Smooth muscle cell (in vitro differentiated cells): Measurements from ENCODE around the gene AHNAK2. TPM values are rescaled to one million over a fixed set of nuclear protein-coding genes. Genes with fewer than 3 reads are reported as not detected.

Source experiments
- DNase-seq: peaks from one replicate; lab custom pipeline; 2025; ENCODE audit not compliant: unreplicated experiment; lab: John Stamatoyannopoulos, UW
- H2AFZ ChIP-seq: fragments of 200-600 bp; sonication (generic); 2 replicates; pipeline ENCODE4 v1.6.0; 2016; ENCODE audit warnings: antibody characterized with exemption, low read depth, mild to moderate bottlenecking
- H3F3A ChIP-seq: fragments of 200-600 bp; sonication (generic); 2 replicates; pipeline ENCODE4 v1.6.0; 2017; ENCODE audit warnings: antibody characterized with exemption, low read depth
- H3K27ac ChIP-seq: fragments of 200-600 bp; sonication (generic); 2 replicates; pipeline ENCODE4 v1.5.1; 2016; ENCODE audit warnings: low read depth, mild to moderate bottlenecking
- H3K27me3 ChIP-seq: fragments of 200-600 bp; sonication (generic); 2 replicates; pipeline ENCODE4 v1.6.1; 2016; ENCODE audit warnings: low read depth, mild to moderate bottlenecking
- H3K36me3 ChIP-seq: fragments of 200-600 bp; sonication (generic); 2 replicates; pipeline ENCODE4 v1.5.1; 2016; ENCODE audit warnings: low read depth
- H3K4me1 ChIP-seq: fragments of 200-600 bp; sonication (generic); 2 replicates; pipeline ENCODE4 v1.5.1; 2016; ENCODE audit warnings: low read depth
- H3K4me2 ChIP-seq: fragments of 200-600 bp; sonication (generic); 2 replicates; pipeline ENCODE4 v1.6.0; 2016; ENCODE audit warnings: mild to moderate bottlenecking
- H3K4me3 ChIP-seq: fragments of 200-600 bp; sonication (generic); 2 replicates; pipeline ENCODE4 v1.5.1; 2016; ENCODE audit warnings: mild to moderate bottlenecking
- H3K79me2 ChIP-seq: fragments of 200-600 bp; sonication (generic); 2 replicates; pipeline ENCODE4 v1.6.0; 2016; ENCODE audit warnings: low read depth, mild to moderate bottlenecking
- H3K9ac ChIP-seq: fragments of 200-600 bp; sonication (generic); 2 replicates; pipeline ENCODE4 v1.6.0; 2016; ENCODE audit warnings: low read depth
- H3K9me3 ChIP-seq: fragments of 200-600 bp; sonication (generic); replicated peaks from 2 replicates; pipeline ENCODE4 v1.5.1; 2016; ENCODE audit warnings: low read depth
- H4K20me1 ChIP-seq: fragments of 200-600 bp; sonication (generic); 2 replicates; pipeline ENCODE4 v1.6.0; 2016; ENCODE audit warnings: low read depth
- WGBS: methylation state at CpG from one replicate; pipeline ENCODE4 v1.1.7; 2016; ENCODE audit warnings: low lambda C conversion rate; 5-methylcytosine and 5-hydroxymethylcytosine counted together
- polyA plus RNA-seq: library from polyadenylated mRNA; unstranded; fragments of >200 nt; fragmentation: Nextera tagmentation; extraction: Ambion mirVana; gene quantifications from 2 replicates; pipeline ENCODE4 v1.2.1, GENCODE V29; 2016
- total RNA-seq: library from RNA; depleted of rRNA; stranded (reverse); fragments of >200 nt; gene quantifications from 2 replicates; pipeline ENCODE4 v1.2.3, GENCODE V29; 2014
- TF ChIP-seq, protein P1 (sequence below): fragments of 200-600 bp; sonication (generic); IDR thresholded peaks from 2 replicates; pipeline ENCODE4 v1.5.1; 2017; ENCODE audit warnings: borderline replicate concordance, mild to moderate bottlenecking, antibody characterized with exemption; ENCODE audit not compliant: insufficient read depth, poor library complexity, severe bottlenecking

AHNAK2 gene
- total and polyA plus RNA-seq, 2 experiments from 2014 or later = 10.3 to 53.8 TPM

DNA sequence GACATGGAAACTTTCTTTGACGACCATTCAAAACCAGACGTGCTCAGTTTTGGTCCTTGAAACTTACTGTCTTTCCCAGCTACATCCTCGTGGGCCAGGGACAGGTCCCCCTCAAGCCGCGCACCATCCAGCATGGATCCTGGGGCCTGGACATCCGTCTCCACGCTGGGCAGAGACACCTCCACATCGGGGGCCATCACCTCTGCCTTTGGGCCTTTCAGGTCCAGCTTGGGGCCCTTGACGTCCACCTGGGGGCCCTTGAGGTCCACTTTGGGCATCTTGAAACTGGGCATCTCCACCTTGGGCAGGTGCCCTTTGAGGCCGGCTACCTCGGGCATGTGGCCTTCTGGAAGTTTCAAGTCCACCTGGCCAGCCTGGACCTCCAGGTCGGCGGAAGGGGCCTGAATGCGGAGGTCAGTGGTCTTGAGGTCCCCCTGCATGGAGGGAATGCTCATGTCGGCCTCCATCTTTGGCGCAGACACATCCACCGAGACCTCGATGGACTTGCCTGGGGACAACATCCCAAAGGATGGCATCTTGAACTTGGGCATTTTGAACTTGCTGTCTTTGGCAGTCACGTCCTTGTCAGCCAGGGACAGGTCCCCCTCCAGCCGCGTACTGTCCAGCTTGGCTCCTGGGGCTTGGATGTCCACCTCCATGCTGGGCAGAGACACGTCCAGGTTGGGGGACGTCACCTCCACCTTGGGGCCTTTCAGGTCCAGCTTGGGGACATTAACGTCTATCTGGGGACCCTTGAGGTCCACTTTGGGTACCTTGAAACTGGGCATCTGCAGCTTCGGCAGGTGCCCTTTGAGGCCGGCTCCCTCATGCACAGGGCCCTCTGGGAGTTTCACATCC is 36.4 kb downstream of the AHNAK2 start:
- H4K20me1 ChIP-seq = no peaks in the 10 kb centered on the region
- H3K9me3 ChIP-seq = no peaks in the 10 kb centered on the region
- no peak overlapping the region for H3K4me2 ChIP-seq
- no peak overlapping the region for H3K27ac ChIP-seq
- H3K79me2 ChIP-seq = no peaks in the 10 kb centered on the region
- peaks cover 12% of the 10 kb centered on the region for H3K27me3 ChIP-seq
- TF ChIP-seq, protein P1, sequence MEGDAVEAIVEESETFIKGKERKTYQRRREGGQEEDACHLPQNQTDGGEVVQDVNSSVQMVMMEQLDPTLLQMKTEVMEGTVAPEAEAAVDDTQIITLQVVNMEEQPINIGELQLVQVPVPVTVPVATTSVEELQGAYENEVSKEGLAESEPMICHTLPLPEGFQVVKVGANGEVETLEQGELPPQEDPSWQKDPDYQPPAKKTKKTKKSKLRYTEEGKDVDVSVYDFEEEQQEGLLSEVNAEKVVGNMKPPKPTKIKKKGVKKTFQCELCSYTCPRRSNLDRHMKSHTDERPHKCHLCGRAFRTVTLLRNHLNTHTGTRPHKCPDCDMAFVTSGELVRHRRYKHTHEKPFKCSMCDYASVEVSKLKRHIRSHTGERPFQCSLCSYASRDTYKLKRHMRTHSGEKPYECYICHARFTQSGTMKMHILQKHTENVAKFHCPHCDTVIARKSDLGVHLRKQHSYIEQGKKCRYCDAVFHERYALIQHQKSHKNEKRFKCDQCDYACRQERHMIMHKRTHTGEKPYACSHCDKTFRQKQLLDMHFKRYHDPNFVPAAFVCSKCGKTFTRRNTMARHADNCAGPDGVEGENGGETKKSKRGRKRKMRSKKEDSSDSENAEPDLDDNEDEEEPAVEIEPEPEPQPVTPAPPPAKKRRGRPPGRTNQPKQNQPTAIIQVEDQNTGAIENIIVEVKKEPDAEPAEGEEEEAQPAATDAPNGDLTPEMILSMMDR = no peak
- H3K9ac ChIP-seq = no peak overlapping the region
- 95% methylated on average over 26 of the region's 26 CpGs for WGBS
- H3F3A ChIP-seq = no peaks in the 10 kb centered on the region
- H3K4me3 ChIP-seq = no peak overlapping the region
- H3K36me3 ChIP-seq = no peaks in the 10 kb centered on the region
- DNase-seq = no peak
- no peaks in the 10 kb centered on the region for H3K4me1 ChIP-seq
- no peak overlapping the region for H2AFZ ChIP-seq

GRCh38 chr14:104940526-104941150 is 37.5 kb downstream of the AHNAK2 start:
- Histone ChIP-seq H3K9me3 (no peaks in the 10 kb centered on the region), H2AFZ (no peak overlapping the region), H3K9ac (no peak overlapping the region), H3K36me3 (no peaks in the 10 kb centered on the region), H3K4me2 (no peak overlapping the region), H3F3A (no peaks in the 10 kb centered on the region), H3K27ac (no peak overlapping the region), H4K20me1 (no peaks in the 10 kb centered on the region), H3K79me2 (no peaks in the 10 kb centered on the region), H3K4me3 (no peak overlapping the region), H3K27me3 (peaks cover 14% of the 10 kb centered on the region), H3K4me1 (no peaks in the 10 kb centered on the region)
- TF ChIP-seq, protein P1 = no peak
- WGBS = 83% methylated on average over 3 of the region's 3 CpGs
- no peak for DNase-seq

- Histone ChIP-seq H3K27me3 (peaks cover 19% of the 10 kb centered on the region), H3K36me3 (no peaks in the 10 kb centered on the region), H3K9ac (no peak overlapping the region), H3K4me1 (no peaks in the 10 kb centered on the region), H2AFZ (no peak overlapping the region), H3K27ac (no peak overlapping the region), H3K79me2 (no peaks in the 10 kb centered on the region), H3K4me3 (no peak overlapping the region), H3K9me3 (no peaks in the 10 kb centered on the region), H3K4me2 (no peak overlapping the region), H3F3A (no peaks in the 10 kb centered on the region), H4K20me1 (no peaks in the 10 kb centered on the region)
- TF ChIP-seq, protein P1 = no peak
- WGBS = 71% methylated on average over 11 of the region's 11 CpGs
- no peak for DNase-seq
Observed at GRCh38 chr14:104939666-104940410, 38.3 kb downstream of the AHNAK2 start.
